Esophagus muscularis mucosa (tissue), 4 donors: ENCODE data around the gene AJUBA.

Experiments
- EP300 ChIP-seq: sonication (generic); formaldehyde crosslinking; IDR thresholded peaks from one replicate; pipeline ENCODE4 v1.6.1; 2017; ENCODE audit warnings: antibody characterized with exemption
- POLR2A ChIP-seq: fragments of 450-650 bp; IDR thresholded peaks from one replicate; pipeline ENCODE4 v1.6.1; 2017; ENCODE audit warnings: antibody characterized with exemption, moderate library complexity, mild to moderate bottlenecking, low read depth
- POLR2AphosphoS5 ChIP-seq, 2 donors: sonication (generic); formaldehyde crosslinking; IDR thresholded peaks; one replicate each; pipeline ENCODE4 v1.6.1; 2017; ENCODE audit warnings: antibody characterized with exemption in 2 of 2
- TF ChIP-seq, protein P1 (sequence below), 3 experiments: fragments of 200-600 bp in 2 of 3; fragments of 450-650 bp in 1 of 3; sonication (generic) in 2 of 3; IDR thresholded peaks; one replicate each; pipeline ENCODE4 v1.5.1; 2017 to 2019; ENCODE audit warnings: antibody characterized with exemption in 3 of 3, mild to moderate bottlenecking in 2 of 3, moderate library complexity in 1 of 3

- no peak for TF ChIP-seq EP300
- TF ChIP-seq POLR2AphosphoS5 (IDR thresholded peaks at IDR 0.05) = no peak
- TF ChIP-seq, protein P1, sequence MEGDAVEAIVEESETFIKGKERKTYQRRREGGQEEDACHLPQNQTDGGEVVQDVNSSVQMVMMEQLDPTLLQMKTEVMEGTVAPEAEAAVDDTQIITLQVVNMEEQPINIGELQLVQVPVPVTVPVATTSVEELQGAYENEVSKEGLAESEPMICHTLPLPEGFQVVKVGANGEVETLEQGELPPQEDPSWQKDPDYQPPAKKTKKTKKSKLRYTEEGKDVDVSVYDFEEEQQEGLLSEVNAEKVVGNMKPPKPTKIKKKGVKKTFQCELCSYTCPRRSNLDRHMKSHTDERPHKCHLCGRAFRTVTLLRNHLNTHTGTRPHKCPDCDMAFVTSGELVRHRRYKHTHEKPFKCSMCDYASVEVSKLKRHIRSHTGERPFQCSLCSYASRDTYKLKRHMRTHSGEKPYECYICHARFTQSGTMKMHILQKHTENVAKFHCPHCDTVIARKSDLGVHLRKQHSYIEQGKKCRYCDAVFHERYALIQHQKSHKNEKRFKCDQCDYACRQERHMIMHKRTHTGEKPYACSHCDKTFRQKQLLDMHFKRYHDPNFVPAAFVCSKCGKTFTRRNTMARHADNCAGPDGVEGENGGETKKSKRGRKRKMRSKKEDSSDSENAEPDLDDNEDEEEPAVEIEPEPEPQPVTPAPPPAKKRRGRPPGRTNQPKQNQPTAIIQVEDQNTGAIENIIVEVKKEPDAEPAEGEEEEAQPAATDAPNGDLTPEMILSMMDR (IDR thresholded peaks at IDR 0.05) = no peak
- TF ChIP-seq POLR2A = no peak
Observed at GRCh38 chr14:22952418-22952817, 29.9 kb downstream of the AJUBA start.
